ENCODE data around the gene SQOR.
"Not testable (repeated sequence)": the region's sequence is repeated elsewhere in the genome, so short reads cannot be mapped to it uniquely, and the experiment has no call there.

The SQOR gene

DNA sequence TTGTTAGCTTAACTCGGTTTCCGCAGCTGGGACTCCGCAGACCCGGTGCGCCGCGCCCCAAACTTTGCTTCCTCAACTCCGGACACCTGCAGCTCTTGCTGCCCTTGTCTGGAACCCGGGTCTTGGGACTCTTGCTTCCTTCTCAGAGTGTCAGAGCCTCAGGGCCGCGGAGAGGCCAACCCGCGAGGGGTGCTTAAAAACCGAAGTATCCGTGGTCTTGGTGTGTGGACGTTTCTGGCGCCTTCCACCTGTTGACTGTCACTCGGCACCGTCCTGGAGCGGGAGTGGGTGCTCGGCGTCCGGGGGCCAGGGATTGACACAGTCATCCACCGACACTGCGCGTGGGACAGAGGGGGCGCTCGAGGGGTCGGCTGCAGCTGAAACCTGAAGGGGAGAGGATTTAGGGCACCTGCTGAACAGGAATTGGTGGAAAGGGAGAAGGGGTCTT lies 386 bp downstream of the SQOR start:
- FAIRE-seq = no peak

GRCh38 chr15:45635763-45636292 lies 999 bp downstream of the SQOR start:
- no peak for FAIRE-seq

- no peak for FAIRE-seq
These were observed 2.3 kb downstream of the SQOR start for GRCh38 chr15:45637141-45637540.

- no peak for FAIRE-seq
These were observed 2.8 kb downstream of the SQOR start for GRCh38 chr15:45637552-45638033.

GRCh38 chr15:45640616-45641015 lies 5.8 kb downstream of the SQOR start:
- FAIRE-seq = no peak

GRCh38 chr15:45641374-45641781 lies 6.5 kb downstream of the SQOR start:
- FAIRE-seq = no peak

- no peak for FAIRE-seq
These were observed 7.4 kb downstream of the SQOR start for GRCh38 chr15:45641999-45642932.

GRCh38 chr15:45644437-45644836 lies 9.6 kb downstream of the SQOR start:
- no peak for FAIRE-seq

DNA sequence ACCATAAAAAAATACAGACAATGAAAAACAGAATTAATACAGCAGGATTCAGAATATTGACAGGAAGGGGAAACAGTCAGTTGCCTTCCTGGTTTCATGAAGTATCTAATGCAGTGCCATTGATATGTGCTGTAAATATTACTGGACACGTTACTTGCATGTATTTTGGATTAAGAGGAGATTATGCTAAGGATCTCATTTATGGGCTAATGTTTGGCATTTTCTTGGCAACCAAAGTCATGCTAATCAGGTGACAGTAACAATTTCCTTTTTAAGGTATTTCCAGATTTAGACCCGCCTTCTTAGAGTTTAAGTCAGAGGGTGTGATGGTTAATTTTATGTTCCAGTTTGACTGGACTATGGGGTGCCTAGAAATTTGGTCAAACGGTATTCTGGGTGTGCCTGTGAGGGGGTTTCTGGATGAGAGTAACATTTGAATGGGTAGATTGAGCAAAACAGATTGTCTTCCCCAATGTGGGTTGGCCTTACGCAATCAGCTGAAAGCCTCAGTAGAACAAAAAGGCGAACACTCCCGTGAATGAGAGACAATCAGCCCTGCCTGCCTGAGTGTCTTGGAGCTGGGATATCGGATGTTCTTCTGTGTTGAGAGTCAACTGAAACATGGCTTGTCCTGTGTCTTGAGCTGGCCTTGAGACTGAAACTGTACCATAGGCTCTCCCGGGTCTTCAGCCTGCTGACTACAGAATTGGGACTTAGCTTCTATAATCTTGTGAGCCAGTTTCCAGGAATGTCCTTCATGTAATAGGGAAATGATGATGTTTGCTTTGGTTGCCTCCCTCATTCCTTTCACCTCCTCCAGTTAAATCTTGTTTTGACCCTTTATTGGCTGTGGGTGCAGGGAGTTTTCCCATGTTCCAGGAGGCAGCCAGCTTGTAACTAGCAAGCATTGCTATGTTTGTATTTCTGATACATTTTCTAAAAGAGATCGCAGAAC lies 10.5 kb downstream of the SQOR start:
- no peak for FAIRE-seq

DNA sequence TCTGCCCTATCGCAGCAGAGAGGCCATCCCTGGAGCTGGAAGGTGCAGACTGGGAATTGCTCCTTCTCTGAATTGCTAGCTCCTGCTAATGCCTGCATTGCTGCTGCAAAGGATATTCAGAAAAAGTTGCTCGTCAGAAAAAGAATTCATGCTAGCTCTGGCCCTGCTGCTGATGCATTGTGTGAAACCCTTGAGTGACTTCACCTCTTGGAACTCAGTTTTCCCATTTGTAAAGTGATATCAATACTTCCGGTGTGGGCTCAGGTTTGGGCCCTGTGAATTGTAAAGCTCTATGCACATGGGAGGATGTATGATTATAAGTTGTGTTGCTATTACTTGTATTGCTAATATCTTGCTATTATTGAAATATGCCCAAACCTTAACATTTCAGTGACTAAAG lies 11.4 kb downstream of the SQOR start:
- FAIRE-seq = no peak

GRCh38 chr15:45647828-45648227 lies 13.0 kb downstream of the SQOR start:
- no peak for FAIRE-seq

- FAIRE-seq = no peak
These were observed 13.8 kb downstream of the SQOR start for GRCh38 chr15:45648521-45649200.

DNA sequence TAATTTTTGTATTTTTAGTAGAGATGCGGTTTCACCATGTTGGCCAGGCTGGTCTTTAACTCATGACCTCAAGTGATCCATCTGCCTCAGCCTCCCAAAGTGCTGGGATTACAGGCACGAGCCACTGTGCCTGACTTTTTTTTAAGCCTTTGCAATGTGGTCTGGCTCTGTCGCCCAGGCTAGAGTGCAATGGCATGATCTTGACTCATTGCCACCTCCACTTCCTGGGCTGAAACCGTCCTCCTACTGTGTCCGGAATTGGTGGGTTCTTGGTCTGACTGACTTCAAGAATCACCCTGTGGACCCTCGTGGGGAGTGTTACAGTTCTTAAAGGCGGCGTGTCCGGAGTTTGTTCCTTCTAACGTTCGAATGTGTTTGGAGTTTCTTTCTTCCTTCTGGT lies 15.2 kb downstream of the SQOR start:
- not testable (repeated sequence) for FAIRE-seq

DNA sequence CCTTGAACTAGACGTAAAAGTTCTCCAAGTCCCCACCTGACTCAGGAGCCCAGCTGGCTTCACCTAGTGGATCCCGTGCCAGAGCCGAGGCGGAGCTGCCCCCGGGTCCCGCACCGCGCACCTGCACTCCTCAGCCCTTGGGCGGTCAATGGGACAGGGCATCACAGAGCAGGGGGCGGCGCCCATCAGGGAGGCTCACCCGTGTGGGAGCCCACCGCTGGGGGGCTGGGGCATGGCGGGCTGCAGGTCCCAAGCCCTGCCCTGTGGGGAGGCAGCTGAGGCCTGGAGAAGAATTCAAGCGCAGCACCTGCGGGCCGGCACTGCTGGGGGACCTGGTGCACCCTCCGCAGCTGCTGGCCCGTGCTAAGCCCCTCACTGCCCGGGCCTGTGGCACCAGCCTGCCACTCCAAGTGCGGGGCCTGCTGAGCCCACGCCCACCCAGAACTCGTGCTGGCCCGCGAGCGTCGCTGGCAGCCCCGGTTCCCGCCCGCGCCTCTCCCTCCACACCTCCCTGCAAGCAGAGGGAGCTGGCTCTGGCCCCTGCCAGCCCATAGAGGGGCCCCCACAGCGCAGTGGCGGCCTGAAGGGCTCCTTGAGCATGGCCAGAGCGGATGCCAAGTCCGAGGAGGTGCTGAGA lies 16.2 kb downstream of the SQOR start:
- FAIRE-seq = no peak

- FAIRE-seq = no peak
These were observed 19.0 kb downstream of the SQOR start for GRCh38 chr15:45653702-45654424.

DNA sequence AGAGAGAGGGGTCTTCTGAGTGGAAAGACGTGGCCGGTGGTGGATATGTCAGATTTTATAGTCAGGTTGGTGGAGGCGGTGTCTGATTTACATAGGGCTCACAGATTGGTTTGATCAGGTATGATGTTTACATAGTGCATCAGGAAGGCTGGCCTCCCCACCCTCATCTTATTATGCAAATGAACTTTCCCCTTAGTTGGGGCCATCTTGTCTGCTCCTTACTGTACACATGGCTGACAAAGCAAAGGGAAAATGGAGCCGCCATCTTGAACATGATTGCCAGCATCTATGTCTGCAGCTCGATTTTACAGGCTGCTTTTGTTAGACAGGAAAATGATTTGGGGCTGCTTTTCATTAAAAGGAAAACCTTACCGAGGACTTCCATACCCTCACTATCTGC lies 19.9 kb downstream of the SQOR start:
- no peak for FAIRE-seq

DNA sequence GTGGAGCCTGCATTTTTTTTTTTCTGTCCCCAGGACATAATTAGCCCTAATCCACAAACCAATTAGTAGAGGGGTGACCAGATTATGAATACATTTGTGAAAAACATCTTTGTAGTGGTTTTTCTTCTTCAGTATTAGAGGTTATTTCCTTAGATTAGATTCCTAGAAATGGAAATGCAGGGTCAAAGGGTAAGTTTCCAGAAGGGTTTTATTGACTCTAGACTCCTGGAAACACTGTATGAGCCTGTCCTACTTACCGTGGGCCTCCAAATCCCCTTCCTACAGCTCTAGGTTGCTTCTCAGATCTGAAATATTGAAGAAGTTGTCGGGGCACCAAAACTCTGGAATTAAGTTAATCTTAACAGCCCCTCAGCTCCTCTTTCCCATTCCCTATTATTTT lies 22.4 kb downstream of the SQOR start:
- no peak for FAIRE-seq

DNA sequence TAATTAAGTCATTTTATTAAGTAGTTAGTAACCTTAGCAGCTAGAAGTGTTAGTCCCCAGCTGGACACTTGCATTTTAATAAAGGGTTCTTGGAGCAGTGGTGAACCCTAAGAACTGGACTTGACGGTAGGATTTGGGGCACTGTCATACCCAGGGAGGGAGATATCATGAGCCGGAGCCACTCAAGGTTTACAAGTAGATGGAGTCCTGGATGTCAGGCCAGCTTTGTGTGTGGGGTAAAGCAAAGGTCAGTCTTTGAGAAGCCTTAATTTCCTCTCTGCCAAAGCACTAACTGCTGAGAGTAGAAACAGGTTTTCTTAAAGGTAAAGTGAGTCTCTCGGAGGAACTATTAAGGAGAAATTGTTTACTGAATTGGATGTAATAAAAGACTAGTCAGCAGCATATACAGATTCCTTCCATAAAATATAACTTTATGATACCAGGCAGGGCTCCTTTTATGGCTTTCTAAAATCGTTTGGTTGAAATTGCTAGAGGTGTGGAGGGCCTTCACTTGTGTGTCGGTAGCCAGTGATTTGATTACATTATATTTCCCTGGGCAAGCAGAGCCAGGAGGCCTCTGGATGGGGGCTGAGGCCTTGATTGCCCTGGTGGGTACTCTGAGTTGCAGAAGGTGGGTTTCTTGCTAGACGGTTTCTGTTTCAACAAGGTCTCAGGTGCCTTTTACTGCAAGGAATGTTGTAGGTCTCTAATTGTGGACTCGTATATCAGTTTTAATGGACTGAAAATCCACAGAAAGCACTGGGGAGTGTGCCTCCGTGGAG lies 23.1 kb downstream of the SQOR start:
- FAIRE-seq = no peak

- no peak for FAIRE-seq
These were observed 25.6 kb downstream of the SQOR start for GRCh38 chr15:45660231-45660979.

DNA sequence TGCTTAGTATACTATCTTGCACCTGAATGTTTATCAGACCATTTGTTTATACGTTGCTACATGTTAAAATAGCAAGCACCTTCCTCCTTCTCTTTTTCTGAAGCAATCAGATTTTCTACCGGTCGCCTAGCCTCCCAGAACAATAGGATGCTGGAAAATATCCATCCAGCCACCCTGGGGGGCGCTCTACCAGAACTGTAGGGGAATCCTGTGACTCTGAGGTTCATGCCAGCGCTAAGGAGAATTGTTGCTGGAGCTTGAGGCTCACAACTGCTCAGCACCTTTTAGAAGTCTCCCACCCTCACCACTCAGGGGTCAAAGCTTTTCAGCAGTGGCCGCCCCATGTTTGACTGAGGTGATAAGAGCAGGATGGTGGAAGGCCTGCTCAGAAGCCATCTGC lies 27.5 kb downstream of the SQOR start:
- FAIRE-seq = no peak
